ENCODE results near the gene CD40.

Gene CD40

DNA sequence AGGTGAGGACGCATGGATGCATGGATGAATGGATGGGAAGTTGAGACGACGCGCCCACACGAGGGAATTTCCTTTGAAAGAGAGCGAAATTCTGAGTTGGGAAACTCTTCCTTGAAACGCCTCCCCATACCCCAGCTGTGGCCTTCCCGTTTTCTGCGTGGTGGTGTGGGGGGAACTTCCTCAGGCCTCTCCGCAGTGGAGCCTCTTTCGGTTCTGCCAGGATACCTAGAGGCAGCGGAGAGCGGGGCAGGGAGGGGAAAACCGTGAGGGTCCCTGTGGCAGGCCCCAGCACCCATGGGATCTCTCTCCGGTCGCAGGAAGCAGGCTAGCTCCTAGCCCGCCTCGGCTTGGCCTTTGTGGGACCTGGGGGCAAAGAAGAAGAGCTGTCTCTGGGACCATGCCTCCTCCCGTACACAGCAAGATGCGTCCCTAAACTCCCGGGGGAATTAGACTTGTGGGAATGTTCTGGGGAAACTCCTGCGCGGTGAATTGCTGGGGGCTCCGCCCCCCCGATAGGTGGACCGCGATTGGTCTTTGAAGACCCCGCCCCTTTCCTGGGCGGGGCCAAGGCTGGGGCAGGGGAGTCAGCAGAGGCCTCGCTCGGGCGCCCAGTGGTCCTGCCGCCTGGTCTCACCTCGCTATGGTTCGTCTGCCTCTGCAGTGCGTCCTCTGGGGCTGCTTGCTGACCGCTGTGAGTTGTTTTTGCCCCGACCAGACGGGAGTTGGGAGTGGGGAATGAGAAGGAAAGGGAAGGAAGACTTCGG, at the start of gene CD40:
TSS of gene CD40 (plus strand) at position 611 of the 764 bp plus-strand sequence. CDS start at position 641, 30 bp downstream.
- ChIA-PET POLR2A (no interaction called here), CTCF (interaction anchor here (1.3 kb wide), 1 partner anchor 95 kb away, joined by 3 read pairs; no protein-coding TSS in a partner anchor)
- TF ChIP-seq, protein P1, sequence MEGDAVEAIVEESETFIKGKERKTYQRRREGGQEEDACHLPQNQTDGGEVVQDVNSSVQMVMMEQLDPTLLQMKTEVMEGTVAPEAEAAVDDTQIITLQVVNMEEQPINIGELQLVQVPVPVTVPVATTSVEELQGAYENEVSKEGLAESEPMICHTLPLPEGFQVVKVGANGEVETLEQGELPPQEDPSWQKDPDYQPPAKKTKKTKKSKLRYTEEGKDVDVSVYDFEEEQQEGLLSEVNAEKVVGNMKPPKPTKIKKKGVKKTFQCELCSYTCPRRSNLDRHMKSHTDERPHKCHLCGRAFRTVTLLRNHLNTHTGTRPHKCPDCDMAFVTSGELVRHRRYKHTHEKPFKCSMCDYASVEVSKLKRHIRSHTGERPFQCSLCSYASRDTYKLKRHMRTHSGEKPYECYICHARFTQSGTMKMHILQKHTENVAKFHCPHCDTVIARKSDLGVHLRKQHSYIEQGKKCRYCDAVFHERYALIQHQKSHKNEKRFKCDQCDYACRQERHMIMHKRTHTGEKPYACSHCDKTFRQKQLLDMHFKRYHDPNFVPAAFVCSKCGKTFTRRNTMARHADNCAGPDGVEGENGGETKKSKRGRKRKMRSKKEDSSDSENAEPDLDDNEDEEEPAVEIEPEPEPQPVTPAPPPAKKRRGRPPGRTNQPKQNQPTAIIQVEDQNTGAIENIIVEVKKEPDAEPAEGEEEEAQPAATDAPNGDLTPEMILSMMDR (IDR thresholded peaks at IDR 0.05; ENCODE audit: insufficient read depth, low read length, missing control alignments), result no peak
- peak within 1 kb of the TSS; percentile 54 for H3K4me3 ChIP-seq (ENCODE audit: low read depth, low read length)
- no peak for DNase-seq (ENCODE audit: low read depth, low spot score)

DNA sequence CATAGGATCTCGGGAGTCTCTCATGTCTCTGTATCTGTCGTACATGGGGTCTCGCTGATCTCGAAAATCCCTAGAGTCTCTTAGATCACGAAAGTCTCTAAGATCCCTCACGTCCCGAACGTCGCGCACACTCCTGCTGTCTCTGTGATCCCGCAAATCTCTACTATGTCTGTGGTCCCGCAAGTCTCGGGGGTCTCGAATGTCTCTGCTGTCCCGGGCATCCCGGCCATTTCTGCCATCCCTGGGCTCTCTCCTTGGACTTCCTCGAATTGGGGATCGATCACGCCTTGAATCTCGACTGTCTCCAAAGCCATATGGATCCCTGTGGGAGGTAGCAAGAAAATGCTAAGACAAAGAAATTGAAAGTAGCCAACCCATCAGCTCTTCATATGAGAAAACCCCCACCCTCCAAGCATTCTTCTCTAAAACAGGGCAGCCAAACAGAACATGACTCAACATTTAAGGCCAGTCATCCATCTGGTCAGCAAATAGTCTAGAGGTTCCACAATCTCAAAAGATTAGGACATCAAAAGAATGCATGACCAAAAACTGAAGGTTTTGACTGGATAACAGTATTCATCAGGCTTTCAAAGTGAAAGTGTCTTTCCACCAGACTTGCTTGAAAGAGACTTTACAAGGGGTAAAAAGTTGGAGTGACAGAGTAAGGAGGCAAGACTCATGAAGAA, 47.8 kb upstream of the CD40 start:
- TF ChIP-seq, protein P1 (IDR thresholded peaks at IDR 0.05; ENCODE audit: insufficient read depth, low read length, missing control alignments), result no peak
- peak; percentile 60 for DNase-seq (ENCODE audit: low read depth, low spot score)
- H3K4me3 ChIP-seq (ENCODE audit: low read depth, low read length), result no peak overlapping the region
- POLR2A ChIA-PET, result interaction anchor here (0.7 kb wide), 1 partner anchor 319 kb away, joined by 3 read pairs; no protein-coding TSS in a partner anchor
- CTCF ChIA-PET, result interaction anchor here (1.2 kb wide), 1 partner anchor 12 kb away, joined by 3 read pairs; no protein-coding TSS in a partner anchor

- ChIA-PET CTCF (no interaction called here), POLR2A (no interaction called here)
- no peak overlapping the region for H3K4me3 ChIP-seq (ENCODE audit: low read depth, low read length)
Measured at GRCh38 chr20:46071573-46071972, 46.5 kb upstream of the CD40 start.

DNA sequence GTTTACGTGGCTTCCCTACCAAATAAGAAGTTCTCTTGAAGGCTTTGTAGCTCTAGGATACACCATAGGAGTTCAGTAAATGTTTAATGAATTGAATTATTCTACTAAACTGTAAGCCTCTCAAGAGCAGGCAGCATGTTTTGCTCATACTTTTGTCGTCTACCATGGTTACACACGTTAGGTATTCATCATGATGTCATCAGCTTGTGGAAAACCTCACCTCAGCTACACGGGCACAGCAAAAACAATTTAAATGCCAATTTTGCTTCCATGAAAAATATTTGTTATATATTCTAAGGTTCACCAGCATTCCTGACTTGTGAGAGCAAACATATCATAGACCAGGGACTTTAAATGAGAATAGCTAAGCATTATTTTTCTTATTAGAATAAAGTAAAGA, 45.1 kb upstream of the CD40 start:
- TF ChIP-seq, protein P1 (IDR thresholded peaks at IDR 0.05; ENCODE audit: insufficient read depth, low read length, missing control alignments), result no peak
- ChIA-PET POLR2A (no interaction called here), CTCF (interaction anchor here (1.0 kb wide), 1 partner anchor 15 kb away, joined by 3 read pairs; no protein-coding TSS in a partner anchor)
- H3K4me3 ChIP-seq (ENCODE audit: low read depth, low read length), result no peak overlapping the region
- DNase-seq (ENCODE audit: low read depth, low spot score), result no peak

More at GRCh38 chr20:46071573-46071972, 46.5 kb upstream of the CD40 start:
- TF ChIP-seq, protein P1 (IDR thresholded peaks at IDR 0.05; ENCODE audit: insufficient read depth, low read length, missing control alignments), result no peak
- DNase-seq (ENCODE audit: low read depth, low spot score), result no peak

DNA sequence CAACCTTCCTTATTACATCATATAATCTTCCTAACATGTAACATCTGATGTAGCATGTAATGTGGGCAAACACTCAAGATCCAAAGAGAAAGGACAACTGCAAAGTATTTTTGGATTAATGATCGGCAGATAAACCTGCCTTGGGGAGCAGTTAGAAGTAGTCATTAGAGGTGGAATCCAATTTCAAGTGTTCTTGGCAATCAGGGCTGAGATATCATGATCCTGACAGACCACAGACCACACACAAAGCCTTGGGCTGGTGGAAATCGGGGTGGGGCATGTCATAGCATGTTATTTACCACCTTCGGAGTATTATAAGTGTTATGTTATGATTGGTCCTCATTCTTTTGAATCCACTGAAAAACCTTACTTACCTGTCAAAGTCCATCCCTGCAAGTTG, 44.7 kb upstream of the CD40 start:
- no peak overlapping the region for H3K4me3 ChIP-seq (ENCODE audit: low read depth, low read length)
- DNase-seq (ENCODE audit: low read depth, low spot score), result no peak
- TF ChIP-seq, protein P1 (IDR thresholded peaks at IDR 0.05; ENCODE audit: insufficient read depth, low read length, missing control alignments), result no peak
- ChIA-PET POLR2A (no interaction called here), CTCF (interaction anchor here (1.4 kb wide), 1 partner anchor 60 kb away, joined by 5 read pairs; no protein-coding TSS in a partner anchor)

DNA sequence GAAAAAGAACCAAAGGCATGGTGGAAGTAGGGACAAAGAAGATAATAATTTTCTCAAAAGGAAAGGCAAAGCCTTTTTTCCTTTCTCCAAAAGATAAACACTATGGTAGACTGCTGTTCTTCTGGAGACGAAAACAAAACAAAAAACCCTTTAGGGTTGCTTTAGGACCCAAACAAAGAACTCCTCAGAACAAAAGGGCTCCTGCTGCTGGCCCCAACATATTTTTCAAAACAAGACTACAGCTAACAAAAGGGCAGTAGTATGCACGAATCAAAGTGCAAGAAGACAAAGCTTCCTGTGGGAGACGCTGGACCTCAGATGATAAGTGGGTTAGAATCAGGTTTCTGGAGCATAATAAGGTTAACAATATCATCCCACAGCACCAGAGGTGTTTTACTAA, 44.1 kb upstream of the CD40 start:
- POLR2A ChIA-PET, result no interaction called here
- CTCF ChIA-PET, result interaction anchor here (1.3 to 1.4 kb wide), 2 partner anchors 16 to 60 kb away, joined by 4 to 5 read pairs; no protein-coding TSS in a partner anchor
- TF ChIP-seq, protein P1 (IDR thresholded peaks at IDR 0.05; ENCODE audit: insufficient read depth, low read length, missing control alignments), result no peak
- no peak for DNase-seq (ENCODE audit: low read depth, low spot score)
- H3K4me3 ChIP-seq (ENCODE audit: low read depth, low read length), result no peak overlapping the region

Data from AG04449 (cell line).